CD4-positive, CD25-positive, alpha-beta regulatory T cell (primary cell): ENCODE measurements around the gene SIGLEC10. TPM values are rescaled to one million over a fixed set of nuclear protein-coding genes. Genes with fewer than 3 reads are reported as not detected.
"Not testable (repeated sequence)": the region's sequence is repeated elsewhere in the genome, so short reads cannot be mapped to it uniquely, and the experiment has no call there.

Experiments used
- ATAC-seq, 2 donors: fragments of 150-1000 bp; cut with Tn5 transposase; one replicate each; pipeline ENCODE4 v1.10.0; 2021; ENCODE audit warnings: low read depth in 2 of 2, moderate number of reproducible peaks in 2 of 2, moderate library complexity in 1 of 2
- DNase-seq, 3 donors: peaks; one replicate each; pipeline versions ENCODE4 v3.0.0 to v3.0.0-alpha.2; 2012 to 2022; ENCODE audit warnings: mixed read lengths in 1 of 3
- H3K27ac ChIP-seq: one replicate; pipeline ENCODE4 v1.7.0; 2013; ENCODE audit warnings: mild to moderate bottlenecking, low read length; ENCODE audit not compliant: insufficient read depth, poor library complexity, severe bottlenecking
- H3K27me3 ChIP-seq: one replicate; pipeline ENCODE4 v1.7.0; 2013; ENCODE audit warnings: low read length; ENCODE audit not compliant: control insufficient read depth, insufficient read depth
- H3K36me3 ChIP-seq: one replicate; pipeline ENCODE4 v1.7.0; 2013; ENCODE audit warnings: mild to moderate bottlenecking, low read length, moderate library complexity; ENCODE audit not compliant: control insufficient read depth, insufficient read depth
- H3K4me1 ChIP-seq: 2 replicates; pipeline ENCODE4 v1.7.0; 2013; ENCODE audit warnings: mild to moderate bottlenecking, low read length; ENCODE audit not compliant: insufficient read depth, control insufficient read depth, poor library complexity, severe bottlenecking
- H3K4me3 ChIP-seq: one replicate; pipeline ENCODE4 v1.7.0; 2013; ENCODE audit warnings: low read depth, mild to moderate bottlenecking, low read length, moderate library complexity
- H3K9me3 ChIP-seq, 2 experiments: 1 replicate in 1 of 2; 2 replicates in 1 of 2; pipeline ENCODE4 v1.7.0; 2013; ENCODE audit warnings: low read length in 2 of 2, mild to moderate bottlenecking in 1 of 2, moderate library complexity in 1 of 2; ENCODE audit not compliant: control insufficient read depth in 2 of 2
- H3K27ac Mint-ChIP-seq, 3 donors: one replicate each; pipeline ENCODE4 v1.8.0; 2020 to 2022; ENCODE audit warnings: mild to moderate bottlenecking in 3 of 3, mixed read lengths in 3 of 3, moderate library complexity in 2 of 3
- H3K27me3 Mint-ChIP-seq: one replicate; pipeline ENCODE4 v1.8.0; 2022; ENCODE audit warnings: mild to moderate bottlenecking, mixed read lengths
- H3K36me3 Mint-ChIP-seq: one replicate; pipeline ENCODE4 v1.8.0; 2020; ENCODE audit warnings: mixed read lengths
- H3K4me1 Mint-ChIP-seq, 4 donors: one replicate each; pipeline ENCODE4 v1.8.0; 2020 to 2022; ENCODE audit warnings: mixed read lengths in 4 of 4, mild to moderate bottlenecking in 1 of 4
- H3K4me3 Mint-ChIP-seq, 4 donors: one replicate each; pipeline ENCODE4 v1.8.0; 2020 to 2022; ENCODE audit warnings: mild to moderate bottlenecking in 4 of 4, mixed read lengths in 4 of 4, moderate library complexity in 3 of 4
- H3K9me3 Mint-ChIP-seq, 7 donors: one replicate each; pipeline ENCODE4 v1.8.0; 2020 to 2022; ENCODE audit warnings: mixed read lengths in 7 of 7, mild to moderate bottlenecking in 3 of 7, moderate library complexity in 2 of 7
- polyA plus RNA-seq, 4 donors: library from polyadenylated mRNA; unstranded; fragments of 300-500 nt; fragmentation: Illumina TruSeq; gene quantifications; one replicate each; pipeline ENCODE4 v1.2.3, GENCODE V29; 2021
- total RNA-seq: library from RNA; stranded (reverse); gene quantifications from one replicate; pipeline ENCODE4 v1.2.3, GENCODE V29; 2022

SIGLEC10 gene
- total RNA-seq (0.25 TPM), polyA plus RNA-seq (under 1 TPM in 3 of 4 donors, not detected in 1; 0.15 to 0.37 (median 0.30) TPM)

- Mint-ChIP-seq H3K27ac (peak within 1 kb of the TSS in 2 of 3 donors; percentile 14 to 71), H3K36me3 (no peaks in the 10 kb centered on the region), H3K4me3 (no peak within 1 kb of the TSS), H3K9me3 (no peaks in the 10 kb centered on the region), H3K27me3 (peaks cover 20% of the 10 kb centered on the region), H3K4me1 (peaks cover 0 to 6% (median 0%) of the 10 kb centered on the region in 4 donors)
- Histone ChIP-seq H3K9me3 (no peaks in the 10 kb centered on the region), H3K27ac (no peak within 1 kb of the TSS), H3K27me3 (no peaks in the 10 kb centered on the region), H3K36me3 (no peaks in the 10 kb centered on the region), H3K4me3 (no peak within 1 kb of the TSS), H3K4me1 (peaks cover 3% of the 10 kb centered on the region)
- ATAC-seq (peak; percentile 53 to 54), DNase-seq (no peak)
Measured at GRCh38 chr19:51417107-51417809, at the start of gene SIGLEC10. Gene SIGLEC10, minus strand, starts transcription at chr19:51417642. Its CDS starts 61 bp downstream, at chr19:51417581.

GRCh38 chr19:51466723-51467122, 49.3 kb upstream of the SIGLEC10 start:
- DNase-seq: no peak
- H3K9me3 ChIP-seq: no peaks in the 10 kb centered on the region
- peaks cover 38% of the 10 kb centered on the region for H3K27me3 Mint-ChIP-seq
- no peaks in the 10 kb centered on the region for H3K9me3 Mint-ChIP-seq
- H3K36me3 Mint-ChIP-seq: no peaks in the 10 kb centered on the region
- no peak overlapping the region for H3K27ac Mint-ChIP-seq
- H3K27ac ChIP-seq: no peak overlapping the region
- no peak for ATAC-seq
- H3K27me3 ChIP-seq: peaks cover 6% of the 10 kb centered on the region
- H3K4me1 Mint-ChIP-seq: peaks cover 0 to 5% (median 2%) of the 10 kb centered on the region in 4 donors
- H3K4me1 ChIP-seq: no peaks in the 10 kb centered on the region
- H3K4me3 ChIP-seq: no peak overlapping the region
- no peaks in the 10 kb centered on the region for H3K36me3 ChIP-seq
- H3K4me3 Mint-ChIP-seq: no peak overlapping the region

- ATAC-seq, H3K36me3 Mint-ChIP-seq, H3K27ac Mint-ChIP-seq, H3K4me1 Mint-ChIP-seq, H3K27me3 ChIP-seq, H3K27ac ChIP-seq, H3K9me3 Mint-ChIP-seq, H3K4me1 ChIP-seq, DNase-seq, H3K4me3 Mint-ChIP-seq, H3K9me3 ChIP-seq, H3K4me3 ChIP-seq, H3K36me3 ChIP-seq: not testable (repeated sequence)
- H3K27me3 Mint-ChIP-seq: peaks cover 38% of the 10 kb centered on the region
Measured at GRCh38 chr19:51463976-51464581, 46.6 kb upstream of the SIGLEC10 start.

- H3K27me3 ChIP-seq: peaks cover 6% of the 10 kb centered on the region
- DNase-seq (no peak), ATAC-seq (no peak)
- Mint-ChIP-seq H3K27me3 (peaks cover 35% of the 10 kb centered on the region), H3K27ac (no peak overlapping the region), H3K36me3 (no peaks in the 10 kb centered on the region), H3K4me3 (no peak overlapping the region), H3K9me3 (peaks cover 0 to 1% (median 0%) of the 10 kb centered on the region in 7 donors), H3K4me1 (peaks cover 0 to 4% (median 2%) of the 10 kb centered on the region in 4 donors)
- H3K36me3 ChIP-seq: no peaks in the 10 kb centered on the region
- H3K27ac ChIP-seq: no peak overlapping the region
- no peak overlapping the region for H3K4me3 ChIP-seq
- H3K4me1 ChIP-seq: no peaks in the 10 kb centered on the region
- H3K9me3 ChIP-seq: no peaks in the 10 kb centered on the region
Measured at GRCh38 chr19:51462681-51463080, 45.2 kb upstream of the SIGLEC10 start.

- Histone ChIP-seq H3K27me3 (peaks cover 6% of the 10 kb centered on the region), H3K4me3 (no peak overlapping the region), H3K4me1 (no peaks in the 10 kb centered on the region), H3K27ac (no peak overlapping the region), H3K36me3 (no peaks in the 10 kb centered on the region), H3K9me3 (no peaks in the 10 kb centered on the region)
- no peak for DNase-seq
- Mint-ChIP-seq H3K4me3 (no peak overlapping the region), H3K9me3 (peaks cover 0 to 1% (median 0%) of the 10 kb centered on the region in 7 donors), H3K27me3 (peaks cover 31% of the 10 kb centered on the region), H3K27ac (no peak overlapping the region), H3K36me3 (no peaks in the 10 kb centered on the region), H3K4me1 (peaks cover 0 to 4% (median 0%) of the 10 kb centered on the region in 4 donors)
- ATAC-seq: no peak
Measured at GRCh38 chr19:51462276-51462675, 44.8 kb upstream of the SIGLEC10 start.

- peaks cover 6% of the 10 kb centered on the region for H3K27me3 ChIP-seq
- ATAC-seq (no peak), DNase-seq (no peak)
- H3K36me3 ChIP-seq: no peaks in the 10 kb centered on the region
- H3K27ac Mint-ChIP-seq: no peak overlapping the region
- no peaks in the 10 kb centered on the region for H3K4me1 ChIP-seq
- no peaks in the 10 kb centered on the region for H3K9me3 ChIP-seq
- H3K4me3 Mint-ChIP-seq: no peak overlapping the region
- peaks cover 0 to 1% (median 0%) of the 10 kb centered on the region in 7 donors for H3K9me3 Mint-ChIP-seq
- H3K27ac ChIP-seq: no peak overlapping the region
- H3K4me1 Mint-ChIP-seq: peaks cover 0 to 4% (median 0%) of the 10 kb centered on the region in 4 donors
- peaks cover 27% of the 10 kb centered on the region for H3K27me3 Mint-ChIP-seq
- no peaks in the 10 kb centered on the region for H3K36me3 Mint-ChIP-seq
- H3K4me3 ChIP-seq: no peak overlapping the region
Measured at GRCh38 chr19:51461723-51462161, 44.3 kb upstream of the SIGLEC10 start.

GRCh38 chr19:51460164-51460992, 42.9 kb upstream of the SIGLEC10 start:
- Histone ChIP-seq H3K4me1 (no peaks in the 10 kb centered on the region), H3K9me3 (no peaks in the 10 kb centered on the region), H3K27ac (no peak overlapping the region), H3K36me3 (no peaks in the 10 kb centered on the region), H3K4me3 (no peak overlapping the region), H3K27me3 (peaks cover 3% of the 10 kb centered on the region)
- Mint-ChIP-seq H3K36me3 (no peaks in the 10 kb centered on the region), H3K4me3 (no peak overlapping the region), H3K27me3 (peaks cover 22% of the 10 kb centered on the region), H3K4me1 (peaks cover 0 to 4% (median 0%) of the 10 kb centered on the region in 4 donors), H3K27ac (no peak overlapping the region), H3K9me3 (peaks cover 0 to 1% (median 0%) of the 10 kb centered on the region in 7 donors)
- ATAC-seq: no peak
- DNase-seq: no peak
